Kidney (tissue), 14 donors: ENCODE data around the gene PHF23. TPM values are rescaled to one million over a fixed set of nuclear protein-coding genes. Genes with fewer than 3 reads are reported as not detected.

Experiments used
- DNase-seq, 5 donors: peaks; one replicate each; pipeline ENCODE4 v3.0.0-alpha.2; 2013 to 2020
- FAIRE-seq: peaks from 2 replicates; lab custom pipeline; 2012; peaks lifted over from hg19 to GRCh38; lab: Jason Lieb, UNC
- H3K27ac ChIP-seq, 2 donors: one replicate each; pipeline ENCODE4 v1.7.0; 2013; ENCODE audit warnings: low read depth in 2 of 2, low read length in 2 of 2, inconsistent platforms in 1 of 2
- H3K27me3 ChIP-seq: one replicate; pipeline ENCODE4 v1.7.1; 2013; ENCODE audit warnings: low read length, inconsistent platforms; ENCODE audit not compliant: control insufficient read depth, insufficient read depth
- H3K36me3 ChIP-seq, 3 donors: one replicate each; pipeline versions ENCODE4 v1.7.0 to v1.7.1; 2013; ENCODE audit warnings: low read length in 3 of 3, control low read depth in 1 of 3, inconsistent platforms in 1 of 3; ENCODE audit not compliant: insufficient read depth in 3 of 3, control insufficient read depth in 2 of 3
- H3K4me1 ChIP-seq, 3 donors: one replicate each; pipeline versions ENCODE4 v1.7.0 to v1.7.1; 2013; ENCODE audit warnings: low read length in 3 of 3, inconsistent platforms in 1 of 3, low read depth in 1 of 3; ENCODE audit not compliant: control insufficient read depth in 2 of 3, insufficient read depth in 2 of 3
- H3K4me3 ChIP-seq, 3 donors: one replicate each; pipeline versions ENCODE4 v1.7.0 to v1.8.1; 2013; ENCODE audit warnings: low read length in 3 of 3, control low read depth in 1 of 3, inconsistent platforms in 1 of 3
- H3K9ac ChIP-seq, 3 donors: one replicate each; pipeline versions ENCODE4 v1.7.0 to v1.7.1; 2013; ENCODE audit warnings: low read length in 3 of 3, control low read depth in 1 of 3, inconsistent platforms in 1 of 3
- H3K9me3 ChIP-seq, 3 donors: one replicate each; pipeline versions ENCODE4 v1.7.0 to v1.7.1; 2013; ENCODE audit warnings: low read length in 3 of 3, control low read depth in 1 of 3, inconsistent platforms in 1 of 3; ENCODE audit not compliant: control insufficient read depth in 2 of 3, insufficient read depth in 1 of 3
- CTCF ChIP-seq: IDR thresholded peaks from 3 replicates; pipeline ENCODE4 v1.5.1; 2012; ENCODE audit warnings: mild to moderate bottlenecking, moderate library complexity, borderline replicate concordance; ENCODE audit not compliant: insufficient read depth; ENCODE audit errors: extremely low read depth
- intact Hi-C: fragments of 100-400 bp; cut with DNase I; formaldehyde crosslinking; loops from one replicate; pipeline ENCODE4 v1.11.1; 2022
- polyA plus RNA-seq: library from polyadenylated mRNA; stranded (reverse); fragments of 350-450 nt; fragmentation: Illumina TruSeq; extraction: RNeasy Lipid Tissue Mini Kit (QIAGEN cat#74804); gene quantifications from one replicate; pipeline ENCODE4 v1.2.3, GENCODE V29; 2014; ENCODE audit warnings: low read depth, low replicate concordance; ENCODE audit not compliant: insufficient read depth
- total RNA-seq: library from RNA; stranded (reverse); fragmentation: NEBNext Ultra II Directional; extraction: Animal tissue kit (Norgen Biotek cat#: 25700); gene quantifications from one replicate; pipeline ENCODE4 v1.2.1, GENCODE V29; 2021
- donor health status: control.
- donor health status: control.
- donor health status: control.
- donor health status: control.
- donor health status: control.
- donor health status: DM: yes; HTN: yes; CAD: no.
- donor health status: Normal renal cell carcinoma (clear cell type).

The PHF23 gene
- total and polyA plus RNA-seq, 2 donors from 2014 or later, result 28.1 to 48.5 TPM

GRCh38 chr17:7232114-7232513 is 7.1 kb downstream of the PHF23 start:
- no peak for TF ChIP-seq CTCF
- Histone ChIP-seq H3K4me1 (peaks cover under 1 to 23% (median 6%) of the 10 kb centered on the region in 3 donors), H3K27me3 (no peaks in the 10 kb centered on the region), H3K36me3 (peaks cover 0 to 43% (median 21%) of the 10 kb centered on the region in 3 donors), H3K9ac (no peak overlapping the region), H3K9me3 (no peaks in the 10 kb centered on the region), H3K27ac (no peak overlapping the region), H3K4me3 (peak overlapping the region in 2 of 3 donors; percentile 8 to 28)
- FAIRE-seq (no peak), DNase-seq (no peak)
- intact Hi-C loops, result no loop called here

- TF ChIP-seq CTCF, result no peak
- H3K9me3 ChIP-seq, result no peaks in the 10 kb centered on the region
- intact Hi-C loops, result no loop called here
- FAIRE-seq, result no peak
- no peak overlapping the region for H3K4me3 ChIP-seq
- DNase-seq, result no peak
- no peak overlapping the region for H3K27ac ChIP-seq
- H3K9ac ChIP-seq, result no peak overlapping the region
- peaks cover 0 to 16% (median 6%) of the 10 kb centered on the region in 3 donors for H3K4me1 ChIP-seq
- no peaks in the 10 kb centered on the region for H3K27me3 ChIP-seq
- peaks cover 0 to 45% (median 20%) of the 10 kb centered on the region in 3 donors for H3K36me3 ChIP-seq
These were observed 9.8 kb downstream of the PHF23 start for GRCh38 chr17:7229504-7229903.

- Histone ChIP-seq H3K9me3 (no peaks in the 10 kb centered on the region), H3K36me3 (peaks cover 0 to 49% (median 23%) of the 10 kb centered on the region in 3 donors), H3K27ac (no peak overlapping the region), H3K9ac (no peak overlapping the region), H3K4me1 (peaks cover 0 to 16% (median 6%) of the 10 kb centered on the region in 3 donors), H3K4me3 (no peak overlapping the region), H3K27me3 (no peaks in the 10 kb centered on the region)
- no peak for DNase-seq
- no peak for TF ChIP-seq CTCF
- FAIRE-seq, result no peak
- intact Hi-C loops, result no loop called here
These were observed 10.3 kb downstream of the PHF23 start for GRCh38 chr17:7228920-7229319.
